ENCODE results near the gene SPPL3.
"Not testable (repeated sequence)": the region's sequence is repeated elsewhere in the genome, so short reads cannot be mapped to it uniquely, and the experiment has no call there.

The SPPL3 gene

DNA sequence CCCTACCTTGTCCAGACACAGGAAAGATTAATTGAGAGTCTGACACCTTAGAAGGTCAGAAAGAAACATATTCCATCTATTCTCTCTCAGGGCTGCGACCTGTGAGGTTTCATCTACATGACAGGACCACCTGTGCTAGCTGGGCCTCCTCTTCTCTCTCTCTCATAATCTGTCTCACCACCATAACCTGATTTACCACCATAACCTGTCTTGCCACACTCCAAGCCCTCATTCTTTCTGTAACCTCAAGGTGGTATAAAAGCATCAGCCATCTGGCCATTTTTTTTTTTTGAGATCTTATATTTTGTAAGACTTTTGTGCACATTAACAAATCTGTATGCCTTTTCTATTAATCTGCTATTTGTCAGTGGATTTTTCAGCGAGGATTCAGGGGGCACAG, 103.0 kb downstream of the SPPL3 start:
- no peak for DNase-seq
- in situ Hi-C loops (cut with MboI; ENCODE audit: low pct_unique_long_range_greater_than_20kb, low sequenced_read_pairs) = no loop called here

- in situ Hi-C loops (cut with MboI; ENCODE audit: low pct_unique_long_range_greater_than_20kb, low sequenced_read_pairs) = no loop called here
- DNase-seq = no peak
Observed at GRCh38 chr12:120800665-120801064, 103.5 kb downstream of the SPPL3 start.

- in situ Hi-C loops (cut with MboI; ENCODE audit: low pct_unique_long_range_greater_than_20kb, low sequenced_read_pairs) = no loop called here
- DNase-seq = no peak
Observed at GRCh38 chr12:120799243-120800045, 104.7 kb downstream of the SPPL3 start.

DNA sequence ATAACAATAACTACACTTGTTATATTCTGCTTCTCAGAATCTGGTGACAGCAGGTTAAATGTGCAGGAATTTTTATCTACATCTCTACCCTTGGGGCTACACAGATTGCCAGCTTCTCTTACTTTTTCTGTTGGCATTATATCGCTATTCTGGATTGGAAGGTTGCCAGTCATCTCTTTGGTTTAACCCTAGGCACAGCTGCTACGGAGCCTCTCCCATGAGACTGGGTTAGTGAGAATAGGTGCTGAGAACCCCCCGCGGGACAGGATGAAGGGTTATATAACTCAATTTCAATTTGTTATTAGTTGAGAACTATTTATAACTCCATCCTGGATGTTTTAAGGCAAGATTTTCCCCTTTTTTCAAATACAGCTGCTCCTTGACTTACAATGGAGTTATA, 105.5 kb downstream of the SPPL3 start:
- in situ Hi-C loops (cut with MboI; ENCODE audit: low pct_unique_long_range_greater_than_20kb, low sequenced_read_pairs) = no loop called here
- DNase-seq = no peak

- no peak for DNase-seq
- in situ Hi-C loops (cut with MboI; ENCODE audit: low pct_unique_long_range_greater_than_20kb, low sequenced_read_pairs) = no loop called here
Observed at GRCh38 chr12:120797677-120798642, 106.2 kb downstream of the SPPL3 start.

DNA sequence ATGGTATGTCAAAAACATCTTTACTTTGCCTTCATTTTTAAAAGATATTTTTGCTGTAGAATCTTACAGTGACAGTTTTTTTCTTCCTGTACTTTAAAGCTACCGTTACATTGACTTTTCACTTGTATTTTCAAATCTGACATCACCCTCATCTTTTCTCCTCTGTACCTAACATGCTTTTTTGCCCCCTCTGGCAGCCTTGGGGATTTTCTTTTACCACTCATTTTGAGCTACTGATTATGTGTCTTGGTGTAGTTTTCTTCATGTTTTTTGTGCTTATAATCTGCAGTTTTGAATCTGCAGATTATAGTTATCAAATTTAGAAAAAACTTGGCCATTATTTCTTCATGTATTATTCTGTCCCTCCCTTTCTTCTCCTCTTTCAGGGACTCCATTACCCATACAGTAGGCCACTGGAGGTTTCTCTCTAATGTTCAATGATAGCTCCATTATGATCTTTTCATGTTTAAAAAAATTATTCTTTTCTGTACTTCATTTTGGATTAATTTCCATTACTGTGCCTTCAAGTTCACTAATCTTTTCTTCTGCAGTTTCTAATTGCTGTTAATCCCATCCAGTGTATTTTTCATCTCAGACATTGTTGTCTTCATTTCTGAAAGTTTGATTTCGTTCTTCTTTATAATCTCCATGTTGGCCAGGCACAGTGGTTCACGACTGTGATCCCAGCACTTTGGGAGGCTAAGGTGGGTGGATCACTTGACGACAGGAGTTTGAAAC, 108.5 kb downstream of the SPPL3 start:
- no peak for DNase-seq
- in situ Hi-C loops (cut with MboI; ENCODE audit: low pct_unique_long_range_greater_than_20kb, low sequenced_read_pairs) = no loop called here

DNA sequence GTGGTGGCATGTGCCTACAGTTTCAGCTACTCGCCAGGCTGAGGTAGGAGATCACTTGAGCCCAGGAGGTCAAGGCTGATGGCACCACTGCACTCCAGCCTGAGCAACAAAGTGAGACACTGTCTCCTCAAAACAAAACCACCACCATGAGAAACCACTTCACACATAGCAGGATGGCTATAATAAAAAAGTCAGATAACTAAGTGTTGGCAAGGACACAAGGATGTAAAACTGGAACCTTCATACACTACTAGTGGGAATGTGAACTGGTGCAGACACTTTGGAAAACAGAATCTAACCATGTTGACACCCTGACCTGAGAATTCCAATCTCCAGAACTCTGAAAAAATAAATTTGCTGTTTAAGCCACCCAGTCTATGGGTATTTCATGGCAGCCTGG, 110.8 kb downstream of the SPPL3 start:
- no peak for DNase-seq
- in situ Hi-C loops (cut with MboI; ENCODE audit: low pct_unique_long_range_greater_than_20kb, low sequenced_read_pairs) = no loop called here

- in situ Hi-C loops (cut with MboI; ENCODE audit: low pct_unique_long_range_greater_than_20kb, low sequenced_read_pairs); DNase-seq: not testable (repeated sequence)
Observed at GRCh38 chr12:120792456-120792855, 111.7 kb downstream of the SPPL3 start.

- in situ Hi-C loops (cut with MboI; ENCODE audit: low pct_unique_long_range_greater_than_20kb, low sequenced_read_pairs) = no loop called here
- no peak for DNase-seq
Observed at GRCh38 chr12:120791669-120792176, 112.4 kb downstream of the SPPL3 start.

- in situ Hi-C loops (cut with MboI; ENCODE audit: low pct_unique_long_range_greater_than_20kb, low sequenced_read_pairs) = no loop called here
- DNase-seq = no peak
Observed at GRCh38 chr12:120790114-120790513, 114.0 kb downstream of the SPPL3 start.

GRCh38 chr12:120787889-120788288, 116.3 kb downstream of the SPPL3 start:
- DNase-seq = no peak
- in situ Hi-C loops (cut with MboI; ENCODE audit: low pct_unique_long_range_greater_than_20kb, low sequenced_read_pairs) = no loop called here

- in situ Hi-C loops (cut with MboI; ENCODE audit: low pct_unique_long_range_greater_than_20kb, low sequenced_read_pairs) = no loop called here
- no peak for DNase-seq
Observed at GRCh38 chr12:120784804-120785203, 119.4 kb downstream of the SPPL3 start.

GRCh38 chr12:120783197-120783596, 121.0 kb downstream of the SPPL3 start:
- in situ Hi-C loops (cut with MboI; ENCODE audit: low pct_unique_long_range_greater_than_20kb, low sequenced_read_pairs) = no loop called here
- DNase-seq = no peak

DNA sequence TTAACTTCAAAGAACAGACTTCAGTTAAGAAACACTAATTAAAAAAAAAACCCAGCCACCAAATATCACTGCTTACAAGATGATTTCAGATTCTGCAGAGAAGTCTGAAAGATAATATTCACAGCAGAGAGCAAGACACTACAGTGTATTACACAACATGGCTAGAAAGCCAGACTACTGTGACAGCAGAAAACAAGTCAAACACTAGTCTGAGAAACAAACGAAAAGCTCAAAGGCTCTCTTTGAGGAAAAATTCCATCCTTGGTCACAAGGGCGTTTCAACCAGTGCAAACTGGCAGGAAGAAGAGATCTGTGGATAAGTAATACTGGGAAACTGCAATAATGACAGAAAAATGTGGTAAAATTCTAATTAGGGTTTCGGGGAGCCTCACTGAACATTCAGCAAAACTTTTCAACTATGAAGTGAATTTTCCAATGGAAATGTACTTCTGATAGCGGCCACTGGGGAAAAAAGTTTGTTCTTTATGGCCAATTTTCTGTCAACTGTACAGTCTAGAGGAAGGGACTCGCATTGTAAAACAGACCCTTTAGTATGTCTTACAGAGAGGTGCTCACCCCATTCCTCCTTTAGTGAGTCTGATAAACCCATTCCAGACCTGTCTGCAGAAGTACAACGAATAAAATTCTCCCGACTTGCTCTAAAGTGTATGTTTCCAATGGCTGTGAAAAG, 128.2 kb downstream of the SPPL3 start:
- in situ Hi-C loops (cut with MboI; ENCODE audit: low pct_unique_long_range_greater_than_20kb, low sequenced_read_pairs) = no loop called here
- no peak for DNase-seq

DNA sequence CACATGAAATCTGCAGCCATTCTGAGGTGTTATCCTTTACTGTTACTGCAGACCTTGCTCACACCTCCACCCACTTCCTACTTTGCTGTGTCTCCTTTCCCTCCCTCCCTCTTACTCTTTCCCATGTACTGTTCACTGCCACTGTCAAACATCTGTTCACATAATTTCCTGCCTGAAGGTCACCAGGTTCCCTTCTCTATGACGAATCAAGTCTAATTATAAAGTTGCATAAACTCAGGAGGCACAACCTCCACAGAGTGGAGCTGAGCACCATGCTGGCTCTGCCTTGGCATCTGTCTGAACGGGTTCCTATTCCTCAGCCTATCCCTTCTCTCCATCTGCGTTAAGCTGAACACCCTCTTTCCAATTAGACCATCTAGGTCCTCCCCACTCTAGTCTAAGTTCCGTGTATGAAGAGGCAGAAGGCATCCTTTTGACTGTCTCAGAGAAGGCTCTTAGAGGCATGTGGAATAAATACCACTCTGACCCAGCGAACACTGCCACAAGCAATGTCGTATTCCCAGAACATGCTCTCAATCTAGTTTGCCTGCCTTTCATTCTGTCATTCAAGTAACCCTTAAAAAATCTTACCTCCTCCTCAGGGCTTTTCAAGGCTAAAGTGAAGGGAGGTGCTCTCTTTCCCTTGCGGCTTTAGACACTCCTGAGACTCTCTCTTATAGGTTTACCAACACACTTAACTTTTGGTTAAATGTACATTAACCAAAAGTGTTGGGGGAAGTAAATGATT, 129.8 kb downstream of the SPPL3 start:
- in situ Hi-C loops (cut with MboI; ENCODE audit: low pct_unique_long_range_greater_than_20kb, low sequenced_read_pairs) = no loop called here
- peak; percentile 70 for DNase-seq

DNA sequence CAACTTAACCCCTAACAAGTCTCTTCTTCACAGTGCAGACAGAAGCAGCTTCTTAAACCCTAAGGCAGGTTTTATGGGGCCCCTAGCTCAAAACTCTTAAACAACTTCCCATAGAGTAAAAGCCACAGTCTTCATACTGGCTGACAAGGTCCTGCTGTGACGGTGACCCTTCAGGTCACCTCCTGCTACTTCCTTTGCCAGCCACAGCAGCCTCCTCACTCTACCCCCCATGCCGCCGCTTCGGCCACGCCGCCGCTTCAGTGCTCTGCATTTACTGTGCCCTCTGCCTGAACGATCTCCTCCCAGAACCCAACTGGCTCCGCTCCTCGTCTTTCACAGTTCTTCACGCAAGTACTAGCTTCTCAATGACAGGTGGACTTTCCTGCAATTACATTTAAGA, 133.1 kb downstream of the SPPL3 start:
- in situ Hi-C loops (cut with MboI; ENCODE audit: low pct_unique_long_range_greater_than_20kb, low sequenced_read_pairs) = no loop called here
- no peak for DNase-seq

DNA sequence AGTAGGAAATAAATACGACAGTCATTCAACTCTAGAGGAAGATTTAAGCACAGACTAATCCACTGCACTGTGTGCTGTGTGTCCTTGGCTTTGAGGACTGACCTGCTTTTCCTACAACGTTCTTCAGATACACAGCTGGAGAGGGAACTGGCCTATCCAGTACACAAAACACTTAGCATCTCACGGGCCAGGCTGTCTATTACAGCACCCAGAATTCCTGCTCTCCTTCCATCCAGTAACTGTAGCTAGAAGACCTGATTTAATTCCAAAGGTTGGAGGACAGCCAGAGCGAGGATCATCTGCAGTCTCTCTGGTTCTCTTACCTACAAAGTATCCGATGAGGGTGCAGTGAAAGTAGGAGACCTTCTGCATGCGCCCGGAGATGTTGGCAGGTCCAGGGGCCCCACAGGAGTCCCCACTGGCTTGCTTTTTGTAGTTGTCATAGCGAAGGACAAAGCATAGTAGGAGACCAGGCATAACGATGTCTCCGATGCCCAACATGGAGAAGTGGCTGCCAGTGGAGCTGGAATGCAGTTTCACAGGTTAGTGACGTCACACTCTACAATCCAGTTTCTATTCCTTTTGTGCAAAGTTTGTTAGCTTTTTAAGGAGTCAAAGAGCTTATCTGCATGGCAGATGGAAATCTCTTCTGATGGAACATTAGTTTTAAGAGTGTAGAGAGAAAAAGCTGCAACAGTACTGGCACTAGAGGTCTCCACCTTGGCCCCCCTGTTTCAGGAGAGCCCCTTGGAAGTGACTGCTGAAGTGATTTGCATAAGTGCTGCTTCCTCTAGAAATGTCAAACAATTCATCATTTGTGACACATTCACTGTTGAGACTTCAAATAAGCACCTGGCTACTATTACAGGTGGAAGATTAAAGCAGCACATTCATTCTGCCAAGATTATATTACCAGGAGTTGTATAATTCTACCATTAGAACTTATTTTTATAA, 136.8 kb downstream of the SPPL3 start:
- in situ Hi-C loops (cut with MboI; ENCODE audit: low pct_unique_long_range_greater_than_20kb, low sequenced_read_pairs) = no loop called here
- DNase-seq = no peak
